NCI-H82 (cell line): ENCODE measurements around the gene FUT8.

Experiments
- DNase-seq: peaks from one replicate; lab custom pipeline; 2025; lab: John Stamatoyannopoulos, UW

Gene FUT8

GRCh38 chr14:65412032-65412846, at the start of gene FUT8:
Gene FUT8, plus strand, starts transcription at chr14:65412730. Its CDS starts 148,834 bp downstream, at chr14:65561564.
- peak; percentile 92 for DNase-seq

GRCh38 chr14:65366802-65367565, 45.5 kb upstream of the FUT8 start:
- no peak for DNase-seq

GRCh38 chr14:65369560-65369959, 43.0 kb upstream of the FUT8 start:
- DNase-seq = no peak

- peak; percentile 34 for DNase-seq
Measured at GRCh38 chr14:65370801-65371248, 41.7 kb upstream of the FUT8 start.

GRCh38 chr14:65371784-65372183, 40.7 kb upstream of the FUT8 start:
- no peak for DNase-seq

- DNase-seq = no peak
Measured at GRCh38 chr14:65373016-65373670, 39.4 kb upstream of the FUT8 start.

- no peak for DNase-seq
Measured at GRCh38 chr14:65373671-65374039, 38.9 kb upstream of the FUT8 start.

GRCh38 chr14:65377576-65377975, 35.0 kb upstream of the FUT8 start:
- DNase-seq = no peak

GRCh38 chr14:65382586-65382985, 29.9 kb upstream of the FUT8 start:
- no peak for DNase-seq

- DNase-seq = no peak
Measured at GRCh38 chr14:65387171-65387570, 25.4 kb upstream of the FUT8 start.

- DNase-seq = no peak
Measured at GRCh38 chr14:65387628-65388027, 24.9 kb upstream of the FUT8 start.

GRCh38 chr14:65392296-65392695, 20.2 kb upstream of the FUT8 start:
- no peak for DNase-seq

GRCh38 chr14:65396082-65396910, 16.2 kb upstream of the FUT8 start:
- DNase-seq = no peak

- DNase-seq = no peak
Measured at GRCh38 chr14:65403231-65403630, 9.3 kb upstream of the FUT8 start.

- no peak for DNase-seq
Measured at GRCh38 chr14:65408113-65408512, 4.4 kb upstream of the FUT8 start.

GRCh38 chr14:65410640-65411039, 1.9 kb upstream of the FUT8 start:
- DNase-seq = no peak

GRCh38 chr14:65411656-65412031, 886 bp upstream of the FUT8 start:
- peak; percentile 91 for DNase-seq

GRCh38 chr14:65412856-65413738, 567 bp downstream of the FUT8 start:
- peak; percentile 86 for DNase-seq

- DNase-seq = no peak
Measured at GRCh38 chr14:65413739-65414045, 1.2 kb downstream of the FUT8 start.

GRCh38 chr14:65414961-65415589, 2.5 kb downstream of the FUT8 start:
- peak; percentile 23 for DNase-seq

- no peak for DNase-seq
Measured at GRCh38 chr14:65415613-65416012, 3.1 kb downstream of the FUT8 start.
